K562 (cell line): ENCODE results near the gene KRTAP1-1. TPM values are rescaled to one million over a fixed set of nuclear protein-coding genes. Genes with fewer than 3 reads are reported as not detected.

ENCODE experiments used
- ATAC-seq: fragments of 200-7000 bp; cut with Tn5 transposase; 3 replicates; pipeline ENCODE4 v1.9.1; 2020; ENCODE audit warnings: moderate library complexity
- BruUV-seq: library from RNA; stranded (reverse); fragments of 400-500 nt; replicated peaks from 2 replicates; lab custom pipeline; 2021; lab: Mats Ljungman, UMichigan
- CTCF ChIA-PET: fragments of 300-600 bp; formaldehyde crosslinking; extraction: SDS; loops from one replicate; lab custom pipeline; 2021; ENCODE audit warnings: low intra/inter-chr PET ratio; lab: Yijun Ruan, JAX
- POLR2A ChIA-PET: fragments of 300-600, 350-650 bp; sonication (Branson Sonifier 250); formaldehyde crosslinking; extraction: SDS; loops from one replicate; lab custom pipeline; 2021; ENCODE audit warnings: antibody characterized with exemption, inconsistent platforms; lab: Yijun Ruan, JAX
- DNase-seq, 4 experiments: peaks; one replicate each; pipeline versions ENCODE4 v3.0.0 to v3.0.0-alpha.2; 2011 to 2018; ENCODE audit warnings: low spot score in 3 of 4, mixed read lengths in 3 of 4; ENCODE audit errors: extremely low read depth in 1 of 4
- FAIRE-seq: peaks from 2 replicates; lab custom pipeline; 2011; peaks lifted over from hg19 to GRCh38; lab: Jason Lieb, UNC
- H2AFZ ChIP-seq: 2 replicates; pipeline ENCODE4 v1.6.0; 2011; ENCODE audit warnings: low read depth, low read length, control low read depth, inconsistent platforms
- H3K27ac ChIP-seq: fragments of 200-600 bp; 3 replicates; pipeline ENCODE4 v1.8.0; 2011; ENCODE audit warnings: low read depth, mild to moderate bottlenecking, control low read depth, inconsistent platforms, low read length, moderate library complexity, mixed read lengths; ENCODE audit errors: extremely low read depth
- H3K27me3 ChIP-seq, 2 experiments: fragments of 300-600 bp in 1 of 2; 2 replicates in 1 of 2; 3 replicates in 1 of 2; pipeline versions ENCODE4 v1.6.0 to v1.8.0; 2011; ENCODE audit warnings: inconsistent platforms in 2 of 2, low read length in 2 of 2, mild to moderate bottlenecking in 1 of 2, mixed read lengths in 1 of 2, moderate library complexity in 1 of 2; ENCODE audit not compliant: control insufficient read depth in 2 of 2, insufficient read depth in 2 of 2
- H3K36me3 ChIP-seq: fragments of 300-600 bp; 3 replicates; pipeline ENCODE4 v1.8.0; 2011; ENCODE audit warnings: mild to moderate bottlenecking, low read length, inconsistent platforms; ENCODE audit not compliant: control insufficient read depth, insufficient read depth
- H3K4me1 ChIP-seq, 2 experiments: fragments of 200-600 bp in 1 of 2; replicated peaks in 1 of 2; 2 replicates in 1 of 2; 3 replicates in 1 of 2; pipeline versions ENCODE4 v1.5.1 to v1.8.0; 2011; ENCODE audit warnings: inconsistent platforms in 2 of 2, low read length in 2 of 2, mild to moderate bottlenecking in 1 of 2, mixed read lengths in 1 of 2, moderate library complexity in 1 of 2; ENCODE audit not compliant: control insufficient read depth in 2 of 2, insufficient read depth in 2 of 2
- H3K4me2 ChIP-seq: 2 replicates; pipeline ENCODE4 v1.6.1; 2011; ENCODE audit warnings: low read length, control low read depth, inconsistent platforms, mixed read lengths; ENCODE audit not compliant: insufficient read depth
- H3K4me3 ChIP-seq: fragments of 200-600 bp; sonication (generic), shearing (Covaris generic); 2 replicates; pipeline ENCODE4 v1.5.1; 2016; ENCODE audit warnings: control low read depth, inconsistent platforms
- H3K79me2 ChIP-seq: fragments of 200-600 bp; 3 replicates; pipeline ENCODE4 v1.8.0; 2011; ENCODE audit warnings: low read length, inconsistent platforms; ENCODE audit not compliant: control insufficient read depth, insufficient read depth
- H3K9ac ChIP-seq, 2 experiments: 2 replicates each; pipeline versions ENCODE4 v1.6.0 to v1.6.1; 2011; ENCODE audit warnings: low read depth in 2 of 2, low read length in 2 of 2, control low read depth in 1 of 2, inconsistent platforms in 1 of 2, mild to moderate bottlenecking in 1 of 2, mixed read lengths in 1 of 2; ENCODE audit not compliant: insufficient read depth in 1 of 2
- H3K9me1 ChIP-seq: one replicate; pipeline ENCODE4 v1.6.0; 2011; ENCODE audit warnings: inconsistent platforms, mild to moderate bottlenecking, low read length, moderate library complexity; ENCODE audit not compliant: control insufficient read depth, insufficient read depth
- H3K9me3 ChIP-seq: replicated peaks from 2 replicates; pipeline ENCODE4 v1.5.1; 2011; ENCODE audit warnings: low read depth, low read length, inconsistent platforms; ENCODE audit not compliant: control insufficient read depth, insufficient read depth
- H4K20me1 ChIP-seq: replicated peaks from 2 replicates; pipeline ENCODE4 v1.6.1; 2011; ENCODE audit warnings: low read length, inconsistent platforms, mixed read lengths; ENCODE audit not compliant: control insufficient read depth, insufficient read depth
- ARID2 ChIP-seq: fragments of 450-650 bp; IDR thresholded peaks from 2 replicates; pipeline ENCODE4 v1.6.1; 2017; ENCODE audit warnings: antibody characterized with exemption, mild to moderate bottlenecking
- CREBBP ChIP-seq: IDR thresholded peaks from one replicate; pipeline ENCODE4 v1.6.1; 2012; ENCODE audit warnings: low read depth, mild to moderate bottlenecking, control low read depth, inconsistent platforms, low read length
- KLF10 ChIP-seq: fragments of 250-450 bp; sonication (Bioruptor Pico); IDR thresholded peaks from 2 replicates; pipeline ENCODE4 v1.6.1; 2021; ENCODE audit warnings: matching md5 sums
- WGBS: fragments of 100-300 bp; shearing (Covaris generic); methylation state at CpG from one replicate; pipeline ENCODE4 v1.1.6; 2016; ENCODE audit warnings: low coverage, mixed read lengths; ENCODE audit not compliant: insufficient coverage; ENCODE audit errors: missing lambda C conversion rate; 5-methylcytosine and 5-hydroxymethylcytosine counted together
- in situ Hi-C: fragments of 300-500 bp; cut with MboI; formaldehyde crosslinking; loops from 4 replicates; pipeline ENCODE4 v1.15.0; 2018; ENCODE audit warnings: inconsistent platforms, mixed read lengths
- intact Hi-C: fragments of 100-400 bp; cut with micrococcal nuclease; formaldehyde crosslinking; loops from 2 replicates; pipeline ENCODE4 v1.14.2; 2022
- polyA plus RNA-seq, 8 experiments: library from polyadenylated mRNA; depleted of rRNA in 4 of 8; stranded (reverse) in 5 of 8; unstranded in 3 of 8; fragments of >200 nt; fragmentation: Nextera tagmentation in 2 of 8; fragmentation: Illumina TruSeq in 1 of 8; extraction: Ambion mirVana in 2 of 8; extraction: Trizol in 1 of 8; gene quantifications; 2 replicates each; pipeline versions ENCODE4 v1.2.1 to v1.2.3, GENCODE V29; 2011 to 2014; ENCODE audit warnings: inconsistent platforms in 1 of 8, missing spikeins in 1 of 8
- total RNA-seq, 7 experiments: library from RNA; depleted of rRNA in 6 of 7; stranded (reverse); fragments of >200 nt in 6 of 7; fragmentation: Illumina TruSeq in 2 of 7; extraction: Trizol in 2 of 7; gene quantifications; 2 replicates each; pipeline versions ENCODE4 v1.2.1 to v1.2.3, GENCODE V29; 2011 to 2021; ENCODE audit warnings: low replicate concordance in 1 of 7
- TF ChIP-seq, protein P1 (sequence below): fragments of 250-450 bp; sonication (Bioruptor Pico); IDR thresholded peaks from 2 replicates; pipeline ENCODE4 v1.5.0; 2021; ENCODE audit warnings: mild to moderate bottlenecking, moderate library complexity
- TF ChIP-seq, protein P2 (sequence below): sonication (generic); formaldehyde crosslinking; IDR thresholded peaks from 2 replicates; pipeline ENCODE4 v1.4.0; 2020; ENCODE audit warnings: mild to moderate bottlenecking, missing genetic modification reagents
- TF ChIP-seq, protein P3 (sequence below): fragments of 250-450 bp; sonication (Bioruptor Pico); IDR thresholded peaks from 2 replicates; pipeline ENCODE4 v1.5.1; 2021; ENCODE audit warnings: mild to moderate bottlenecking

The KRTAP1-1 gene
- total and polyA plus RNA-seq, 9 of the 15 experiments (the other 6 are each of a cell fraction or from before 2014, with no cell fraction given), result not detected

DNA sequence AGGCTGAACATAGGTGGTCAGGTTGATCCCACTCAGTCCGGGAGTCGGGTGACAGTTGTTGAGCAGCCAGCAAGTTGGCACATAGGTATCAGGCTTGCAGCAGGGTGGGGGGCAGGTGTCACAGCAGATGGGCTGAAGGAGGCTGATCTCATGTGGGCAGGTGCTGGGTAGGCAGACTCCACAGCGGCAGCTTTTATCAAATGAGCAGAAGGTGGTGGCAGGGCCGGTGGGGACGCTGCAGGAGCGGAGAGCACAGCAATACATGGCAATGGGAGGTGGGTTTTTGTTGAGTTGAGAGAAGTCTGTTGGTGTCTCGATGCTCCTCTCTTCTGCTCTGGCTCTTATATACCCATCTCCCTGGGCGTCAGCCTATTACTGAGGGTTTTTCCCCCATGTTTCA lies 32.4 kb downstream of the KRTAP1-1 start, which contains the start of gene KRTAP3-1:
Gene KRTAP3-1, minus strand, starts transcription at position 318 of the 400 bp plus-strand sequence. Its CDS starts 54 bp downstream, at position 264.
- ChIA-PET POLR2A (no interaction called here), CTCF (no interaction called here)
- Histone ChIP-seq H3K27me3 (peaks cover 0 to 9% of the 10 kb centered on the region in 2 experiments; a peak in 3 of 5 replicates), H3K79me2 (no peaks in the 10 kb centered on the region), H4K20me1 (no peaks in the 10 kb centered on the region), H3K9me1 (no peaks in the 10 kb centered on the region), H3K27ac (no peak within 1 kb of the TSS), H3K9ac (no peak within 1 kb of the TSS), H3K9me3 (no peaks in the 10 kb centered on the region), H3K4me2 (no peak within 1 kb of the TSS), H2AFZ (no peak within 1 kb of the TSS), H3K36me3 (no peaks in the 10 kb centered on the region), H3K4me3 (no peak within 1 kb of the TSS), H3K4me1 (no peaks in the 10 kb centered on the region; a peak in 1 of 5 replicates)
- ATAC-seq (no peak), FAIRE-seq (no peak), DNase-seq (no peak)
- in situ Hi-C loops, result no loop called here
- TF ChIP-seq, protein P1, sequence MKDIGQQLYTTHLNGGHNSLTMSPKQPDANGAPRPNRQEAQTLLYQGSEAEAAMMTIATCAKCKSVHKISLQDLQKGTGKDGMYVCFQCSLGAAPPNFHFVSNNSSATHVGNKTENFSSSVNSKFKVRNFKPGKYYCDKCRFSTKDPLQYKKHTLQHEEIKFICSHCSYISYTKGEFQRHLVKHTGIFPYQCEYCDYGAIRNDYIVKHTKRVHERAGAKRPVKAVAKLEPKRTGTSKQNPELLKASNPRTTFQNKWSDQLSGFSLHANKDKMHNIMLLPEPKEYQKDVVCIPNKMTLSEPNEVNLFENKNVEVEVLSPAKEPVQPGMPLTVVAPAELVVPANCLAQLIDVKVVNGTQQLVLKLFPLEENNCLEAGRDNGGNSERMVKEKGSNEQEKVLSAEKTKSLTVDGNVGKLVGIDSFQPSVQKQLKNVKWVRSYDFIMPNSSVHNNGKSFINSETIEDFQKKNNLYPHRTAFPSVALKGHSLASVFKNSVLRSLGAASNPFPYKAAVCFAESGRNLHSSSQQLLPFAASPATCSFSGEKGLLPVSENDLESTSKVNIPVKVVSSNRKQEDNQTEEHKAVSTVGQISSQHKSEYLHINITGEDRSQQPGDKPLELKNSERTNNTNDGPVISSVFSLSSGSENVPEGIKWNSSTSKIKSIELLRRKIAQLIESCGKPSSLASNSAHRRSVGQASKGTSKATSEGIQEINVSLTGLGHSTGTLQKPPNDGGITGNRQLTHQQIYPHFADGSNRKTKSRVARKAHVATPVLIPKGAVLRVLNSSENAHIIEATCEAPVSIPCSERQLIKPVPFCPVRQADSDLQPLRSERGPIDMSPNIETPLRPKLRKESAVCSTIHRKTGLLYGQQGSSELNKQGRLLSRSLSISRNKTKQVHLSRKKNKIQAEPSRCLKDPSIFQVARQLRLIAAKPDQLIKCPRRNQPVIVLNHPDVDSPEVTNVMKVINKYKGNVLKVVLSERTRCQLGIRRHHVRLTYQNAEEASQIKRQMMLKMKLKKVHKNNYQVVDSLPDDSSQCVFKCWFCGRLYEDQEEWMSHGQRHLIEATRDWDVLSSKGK (CRISPR knock-in tag), result no peak
- TF ChIP-seq, protein P2, sequence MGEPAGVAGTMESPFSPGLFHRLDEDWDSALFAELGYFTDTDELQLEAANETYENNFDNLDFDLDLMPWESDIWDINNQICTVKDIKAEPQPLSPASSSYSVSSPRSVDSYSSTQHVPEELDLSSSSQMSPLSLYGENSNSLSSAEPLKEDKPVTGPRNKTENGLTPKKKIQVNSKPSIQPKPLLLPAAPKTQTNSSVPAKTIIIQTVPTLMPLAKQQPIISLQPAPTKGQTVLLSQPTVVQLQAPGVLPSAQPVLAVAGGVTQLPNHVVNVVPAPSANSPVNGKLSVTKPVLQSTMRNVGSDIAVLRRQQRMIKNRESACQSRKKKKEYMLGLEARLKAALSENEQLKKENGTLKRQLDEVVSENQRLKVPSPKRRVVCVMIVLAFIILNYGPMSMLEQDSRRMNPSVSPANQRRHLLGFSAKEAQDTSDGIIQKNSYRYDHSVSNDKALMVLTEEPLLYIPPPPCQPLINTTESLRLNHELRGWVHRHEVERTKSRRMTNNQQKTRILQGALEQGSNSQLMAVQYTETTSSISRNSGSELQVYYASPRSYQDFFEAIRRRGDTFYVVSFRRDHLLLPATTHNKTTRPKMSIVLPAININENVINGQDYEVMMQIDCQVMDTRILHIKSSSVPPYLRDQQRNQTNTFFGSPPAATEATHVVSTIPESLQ (CRISPR knock-in tag), result no peak
- no peak for TF ChIP-seq KLF10 (CRISPR knock-in tag)
- no peak for TF ChIP-seq CREBBP
- TF ChIP-seq, protein P3, sequence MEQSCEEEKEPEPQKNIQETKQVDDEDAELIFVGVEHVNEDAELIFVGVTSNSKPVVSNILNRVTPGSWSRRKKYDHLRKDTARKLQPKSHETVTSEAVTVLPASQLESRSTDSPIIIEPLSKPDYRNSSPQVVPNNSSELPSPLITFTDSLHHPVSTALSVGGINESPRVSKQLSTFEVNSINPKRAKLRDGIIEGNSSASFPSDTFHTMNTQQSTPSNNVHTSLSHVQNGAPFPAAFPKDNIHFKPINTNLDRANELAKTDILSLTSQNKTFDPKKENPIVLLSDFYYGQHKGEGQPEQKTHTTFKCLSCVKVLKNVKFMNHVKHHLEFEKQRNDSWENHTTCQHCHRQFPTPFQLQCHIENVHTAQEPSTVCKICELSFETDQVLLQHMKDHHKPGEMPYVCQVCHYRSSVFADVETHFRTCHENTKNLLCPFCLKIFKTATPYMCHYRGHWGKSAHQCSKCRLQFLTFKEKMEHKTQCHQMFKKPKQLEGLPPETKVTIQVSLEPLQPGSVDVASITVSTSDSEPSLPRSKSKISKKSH (CRISPR knock-in tag), result no peak
- no peak for TF ChIP-seq ARID2
- intact Hi-C loops, result no loop called here
- WGBS, result 2% methylated on average over 8 of the region's 8 CpGs
- BruUV-seq, result no TSS peak
